ENCODE measurements around the gene PM20D2. TPM values are rescaled to one million over a fixed set of nuclear protein-coding genes. Genes with fewer than 3 reads are reported as not detected.

Gene PM20D2
- total and polyA plus RNA-seq, 2 of the 13 experiments (the other 11 are each of a cell fraction or from before 2014, with no cell fraction given) = 13.3 to 26.3 TPM

DNA sequence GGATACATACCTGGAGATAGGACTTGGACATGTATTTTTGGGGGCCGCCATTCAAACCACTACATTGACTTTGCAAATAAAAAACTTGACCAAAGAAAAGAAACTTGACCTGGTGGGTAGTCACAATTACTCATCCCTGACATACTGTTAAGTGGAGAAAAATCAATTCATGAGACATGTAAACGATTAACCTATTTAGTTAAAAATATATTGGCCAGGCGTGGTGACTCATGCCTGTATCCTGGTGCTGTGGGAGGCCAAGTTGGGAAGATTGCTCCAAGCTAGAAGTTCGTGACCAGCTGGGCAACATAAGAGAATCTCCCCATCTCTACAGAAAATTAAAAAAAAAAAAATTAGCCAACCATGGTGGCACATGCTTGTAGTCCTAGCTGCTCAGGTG, 25.5 kb upstream of the PM20D2 start:
- intact Hi-C loops (cut with micrococcal nuclease; ENCODE audit: unreplicated experiment) = no loop called here
- peaks cover 38% of the 10 kb centered on the region for H3K4me1 ChIP-seq (ENCODE audit: insufficient read depth, low read length)
- 24% methylated on average over 4 of the region's 4 CpGs for WGBS (ENCODE audit: low lambda C conversion rate)
- no peaks in the 10 kb centered on the region for H3K9me3 ChIP-seq (ENCODE audit: low read length)
- no peak overlapping the region for H3K27ac ChIP-seq (ENCODE audit: extremely low read length, insufficient read depth, low read length)
- BruUV-seq (replicated peaks) = no TSS peak
- ATAC-seq (no peak), DNase-seq (ENCODE audit: low spot score) (no peak), FAIRE-seq (no peak)
- ChIA-PET CTCF (ENCODE audit: low intra/inter-chr PET ratio, low total read pairs) (no interaction called here), POLR2A (no interaction called here)
- H3K9ac ChIP-seq (ENCODE audit: insufficient read depth, low read depth, low read length) = no peak overlapping the region
- no peaks in the 10 kb centered on the region for H4K20me1 ChIP-seq (ENCODE audit: insufficient read depth, low read length)
- no peak overlapping the region for H2AFZ ChIP-seq (ENCODE audit: low read length)
- H3K4me3 ChIP-seq (replicated peaks in 1 of 3; ENCODE audit: insufficient read depth in 1 of 3, low read depth in 2 of 3, low read length in 3 of 3) = no peak overlapping the region
- H3K4me2 ChIP-seq (ENCODE audit: low read depth, low read length) = no peak overlapping the region
- in situ Hi-C loops (cut with HindIII; ENCODE audit: extremely low pct_ligation_motif_present, low pct_unique_long_range_greater_than_20kb) = loop anchor here (5.0 kb wide), 1 partner anchor 122 kb away; no protein-coding TSS in a partner anchor
- no peaks in the 10 kb centered on the region for H3K27me3 ChIP-seq (ENCODE audit: control insufficient read depth in 1 of 2, insufficient read depth in 2 of 2, low read length in 2 of 2)
- H3K79me2 ChIP-seq (ENCODE audit: insufficient read depth, low read length) = no peaks in the 10 kb centered on the region
- no peaks in the 10 kb centered on the region for H3K36me3 ChIP-seq (replicated peaks in 1 of 2; ENCODE audit: control insufficient read depth in 1 of 2, insufficient read depth in 2 of 2, low read length in 2 of 2)
- no peak for TF ChIP-seq ZNF230 (CRISPR knock-in tag; IDR thresholded peaks at IDR 0.05)
- peak; percentile 71 for TF ChIP-seq FOSL2 (CRISPR knock-in tag; IDR thresholded peaks at IDR 0.05)
- TF ChIP-seq, protein P1, sequence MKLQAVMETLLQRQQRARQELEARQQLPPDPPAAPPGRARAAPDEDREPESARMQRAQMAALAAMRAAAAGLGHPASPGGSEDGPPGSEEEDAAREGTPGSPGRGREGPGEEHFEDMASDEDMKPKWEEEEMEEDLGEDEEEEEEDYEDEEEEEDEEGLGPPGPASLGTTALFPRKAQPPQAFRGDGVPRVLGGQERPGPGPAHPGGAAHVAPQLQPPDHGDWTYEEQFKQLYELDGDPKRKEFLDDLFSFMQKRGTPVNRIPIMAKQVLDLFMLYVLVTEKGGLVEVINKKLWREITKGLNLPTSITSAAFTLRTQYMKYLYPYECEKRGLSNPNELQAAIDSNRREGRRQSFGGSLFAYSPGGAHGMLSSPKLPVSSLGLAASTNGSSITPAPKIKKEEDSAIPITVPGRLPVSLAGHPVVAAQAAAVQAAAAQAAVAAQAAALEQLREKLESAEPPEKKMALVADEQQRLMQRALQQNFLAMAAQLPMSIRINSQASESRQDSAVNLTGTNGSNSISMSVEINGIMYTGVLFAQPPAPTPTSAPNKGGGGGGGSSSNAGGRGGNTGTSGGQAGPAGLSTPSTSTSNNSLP (IDR thresholded peaks at IDR 0.05; ENCODE audit: low read depth, low read length) = 0 out of 2 replicates have a peak, but pooled peaks have one; percentile 32

DNA sequence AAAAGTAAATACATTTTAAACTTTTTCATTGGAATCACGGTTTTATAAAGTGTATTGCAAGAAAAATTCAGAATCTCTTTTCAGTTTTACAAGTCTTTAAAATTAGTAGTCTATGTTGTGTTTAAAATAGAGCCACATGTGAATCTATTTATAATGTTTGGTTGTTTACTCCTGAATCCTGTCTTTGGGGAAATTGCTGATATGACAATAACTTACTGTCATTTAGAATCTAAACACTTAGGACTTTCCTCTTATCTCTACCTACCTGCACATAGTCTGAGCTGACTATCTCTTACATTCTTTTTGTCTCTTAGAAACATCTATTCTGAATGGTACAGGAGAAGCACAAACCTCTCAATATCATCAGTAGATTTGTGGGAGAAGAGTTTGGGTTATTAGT, 23.9 kb upstream of the PM20D2 start:
- 20% methylated on average over 1 of the region's 1 CpG for WGBS (ENCODE audit: low lambda C conversion rate)
- intact Hi-C loops (cut with micrococcal nuclease; ENCODE audit: unreplicated experiment) = loop anchor here (1.0 to 2.0 kb wide), 2 partner anchors 120 to 139 kb away; no protein-coding TSS in a partner anchor
- Histone ChIP-seq H3K4me1 (ENCODE audit: insufficient read depth, low read length) (peaks cover 29% of the 10 kb centered on the region), H3K4me3 (replicated peaks in 1 of 3; ENCODE audit: insufficient read depth in 1 of 3, low read depth in 2 of 3, low read length in 3 of 3) (no peak overlapping the region), H3K36me3 (replicated peaks in 1 of 2; ENCODE audit: control insufficient read depth in 1 of 2, insufficient read depth in 2 of 2, low read length in 2 of 2) (no peaks in the 10 kb centered on the region), H3K27ac (ENCODE audit: extremely low read length, insufficient read depth, low read length) (no peak overlapping the region), H3K9me3 (ENCODE audit: low read length) (no peaks in the 10 kb centered on the region), H3K27me3 (ENCODE audit: control insufficient read depth in 1 of 2, insufficient read depth in 2 of 2, low read length in 2 of 2) (no peaks in the 10 kb centered on the region), H2AFZ (ENCODE audit: low read length) (no peak overlapping the region), H4K20me1 (ENCODE audit: insufficient read depth, low read length) (no peaks in the 10 kb centered on the region), H3K79me2 (ENCODE audit: insufficient read depth, low read length) (no peaks in the 10 kb centered on the region), H3K4me2 (ENCODE audit: low read depth, low read length) (no peak overlapping the region), H3K9ac (ENCODE audit: insufficient read depth, low read depth, low read length) (no peak overlapping the region)
- ChIA-PET POLR2A (no interaction called here), CTCF (ENCODE audit: low intra/inter-chr PET ratio, low total read pairs) (interaction anchor here (1.5 to 2.4 kb wide), 2 partner anchors 121 to 138 kb away, joined by 5 to 32 read pairs; no protein-coding TSS in a partner anchor)
- in situ Hi-C loops (cut with HindIII; ENCODE audit: extremely low pct_ligation_motif_present, low pct_unique_long_range_greater_than_20kb) = loop anchor here (5.0 kb wide), 1 partner anchor 120 kb away; no protein-coding TSS in a partner anchor
- TF ChIP-seq MAFF (IDR thresholded peaks at IDR 0.05; ENCODE audit: low read depth, low read length) (peak; percentile 95), MAFK (conservative IDR thresholded peaks at IDR 0.05 in 1 of 2, IDR thresholded peaks at IDR 0.05 in 1 of 2; ENCODE audit: low read length in 2 of 2) (peak; percentile 94 to 97), TRIM24 (CRISPR knock-in tag; IDR thresholded peaks at IDR 0.05) (no peak), ZNF672 (CRISPR knock-in tag; IDR thresholded peaks at IDR 0.05) (no peak)
- no peak for DNase-seq (ENCODE audit: low spot score)
- no peak for FAIRE-seq
- no peak for ATAC-seq
- no TSS peak for BruUV-seq (replicated peaks)

Data from HepG2 (cell line).